Measurements from ENCODE around the gene CTH.

- TF ChIP-seq CTCF (conservative IDR thresholded peaks at IDR 0.05; ENCODE audit: low read depth, low read length) (no peak), EZH2 (IDR thresholded peaks at IDR 0.05; ENCODE audit: borderline replicate concordance, low read depth, low read length, poor library complexity, severe bottlenecking) (no peak)
Measured at GRCh38 chr1:70443739-70444138, 32.7 kb downstream of the CTH start.
